ENCODE measurements around the gene SLC4A5.

GRCh38 chr2:74371421-74371820 is 28.2 kb upstream of the SLC4A5 start:
- no peak for TF ChIP-seq POLR2A (IDR thresholded peaks at IDR 0.05; ENCODE audit: low read depth, low read length)
- no peak for TF ChIP-seq TAF1 (IDR thresholded peaks at IDR 0.05; ENCODE audit: low read depth, low read length)
- no peak for TF ChIP-seq SPI1 (IDR thresholded peaks at IDR 0.05; ENCODE audit: low read depth, low read length)
- no peak for TF ChIP-seq POLR2AphosphoS5 (IDR thresholded peaks at IDR 0.05; ENCODE audit: low read depth, low read length)
- no peak for TF ChIP-seq POU2F2 (IDR thresholded peaks at IDR 0.05; ENCODE audit: low read depth, low read length)
- TF ChIP-seq PAX5 (IDR thresholded peaks at IDR 0.05; ENCODE audit: insufficient read depth, low read length, severe bottlenecking) = no peak
